ENCODE measurements around the gene FRS3. TPM values are rescaled to one million over a fixed set of nuclear protein-coding genes. Genes with fewer than 3 reads are reported as not detected.

FRS3 gene
- total and polyA plus RNA-seq, 2 of the 13 experiments (the other 11 are each of a cell fraction or from before 2014, with no cell fraction given) = 3.0 to 7.4 TPM

DNA sequence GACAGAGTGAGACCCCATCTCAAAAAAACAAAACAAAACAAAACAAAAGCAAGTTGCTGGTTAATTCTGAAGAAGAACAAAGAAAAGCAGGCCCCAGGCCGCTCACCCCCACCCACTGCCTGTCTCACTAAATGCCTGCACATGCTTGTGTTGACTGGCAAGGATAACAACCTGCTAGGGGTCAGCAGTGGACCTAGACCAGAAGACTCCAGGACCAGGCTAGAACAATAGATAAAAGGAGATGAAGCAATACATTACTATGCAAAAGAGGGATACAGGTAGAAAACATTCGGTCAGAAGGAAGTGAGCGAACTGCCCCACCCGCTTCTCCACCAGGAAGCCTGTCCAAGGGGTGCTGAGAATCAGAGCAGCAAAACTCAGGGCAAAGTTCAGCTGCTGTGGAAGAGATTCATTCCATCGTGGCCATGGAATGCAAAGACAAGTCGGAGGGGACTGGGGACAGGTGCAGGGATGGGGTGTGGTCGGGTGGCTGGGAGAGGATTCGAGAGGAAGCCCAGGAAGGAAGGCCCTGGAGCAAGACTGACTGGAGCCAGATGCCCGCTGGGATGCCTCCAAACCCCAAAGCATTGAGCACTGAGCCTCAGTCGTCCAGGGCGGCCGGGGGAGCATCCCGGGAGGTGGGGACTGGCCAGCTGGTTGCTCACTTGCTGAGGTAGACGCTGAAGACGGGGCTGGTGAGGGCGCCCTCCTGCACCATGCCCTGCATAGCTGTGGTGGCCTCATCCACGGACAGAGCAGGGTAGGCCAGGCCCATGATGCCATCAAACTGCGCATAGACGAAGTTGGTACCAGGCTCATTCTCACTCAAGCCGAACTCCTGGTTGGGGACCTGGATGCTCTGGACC, 37.8 kb downstream of the FRS3 start (continued):
- TF ChIP-seq JDP2 (CRISPR knock-in tag; IDR thresholded peaks at IDR 0.05; ENCODE audit: borderline replicate concordance) = no peak
- no peak for TF ChIP-seq ONECUT2 (CRISPR knock-in tag; IDR thresholded peaks at IDR 0.05)
- TF ChIP-seq, protein P1, sequence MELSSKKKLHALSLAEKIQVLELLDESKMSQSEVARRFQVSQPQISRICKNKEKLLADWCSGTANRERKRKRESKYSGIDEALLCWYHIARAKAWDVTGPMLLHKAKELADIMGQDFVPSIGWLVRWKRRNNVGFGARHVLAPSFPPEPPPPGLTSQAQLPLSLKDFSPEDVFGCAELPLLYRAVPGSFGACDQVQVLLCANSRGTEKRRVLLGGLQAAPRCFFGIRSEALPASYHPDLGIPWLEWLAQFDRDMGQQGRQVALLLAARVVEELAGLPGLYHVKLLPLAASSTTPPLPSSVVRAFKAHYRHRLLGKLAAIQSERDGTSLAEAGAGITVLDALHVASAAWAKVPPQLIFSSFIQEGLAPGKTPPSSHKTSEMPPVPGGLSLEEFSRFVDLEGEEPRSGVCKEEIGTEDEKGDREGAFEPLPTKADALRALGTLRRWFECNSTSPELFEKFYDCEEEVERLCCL (CRISPR knock-in tag; IDR thresholded peaks at IDR 0.05; ENCODE audit: borderline replicate concordance) = no peak
- TF ChIP-seq, protein P2, sequence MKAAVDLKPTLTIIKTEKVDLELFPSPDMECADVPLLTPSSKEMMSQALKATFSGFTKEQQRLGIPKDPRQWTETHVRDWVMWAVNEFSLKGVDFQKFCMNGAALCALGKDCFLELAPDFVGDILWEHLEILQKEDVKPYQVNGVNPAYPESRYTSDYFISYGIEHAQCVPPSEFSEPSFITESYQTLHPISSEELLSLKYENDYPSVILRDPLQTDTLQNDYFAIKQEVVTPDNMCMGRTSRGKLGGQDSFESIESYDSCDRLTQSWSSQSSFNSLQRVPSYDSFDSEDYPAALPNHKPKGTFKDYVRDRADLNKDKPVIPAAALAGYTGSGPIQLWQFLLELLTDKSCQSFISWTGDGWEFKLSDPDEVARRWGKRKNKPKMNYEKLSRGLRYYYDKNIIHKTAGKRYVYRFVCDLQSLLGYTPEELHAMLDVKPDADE (CRISPR knock-in tag; IDR thresholded peaks at IDR 0.05) = no peak
- TF ChIP-seq, protein P3, sequence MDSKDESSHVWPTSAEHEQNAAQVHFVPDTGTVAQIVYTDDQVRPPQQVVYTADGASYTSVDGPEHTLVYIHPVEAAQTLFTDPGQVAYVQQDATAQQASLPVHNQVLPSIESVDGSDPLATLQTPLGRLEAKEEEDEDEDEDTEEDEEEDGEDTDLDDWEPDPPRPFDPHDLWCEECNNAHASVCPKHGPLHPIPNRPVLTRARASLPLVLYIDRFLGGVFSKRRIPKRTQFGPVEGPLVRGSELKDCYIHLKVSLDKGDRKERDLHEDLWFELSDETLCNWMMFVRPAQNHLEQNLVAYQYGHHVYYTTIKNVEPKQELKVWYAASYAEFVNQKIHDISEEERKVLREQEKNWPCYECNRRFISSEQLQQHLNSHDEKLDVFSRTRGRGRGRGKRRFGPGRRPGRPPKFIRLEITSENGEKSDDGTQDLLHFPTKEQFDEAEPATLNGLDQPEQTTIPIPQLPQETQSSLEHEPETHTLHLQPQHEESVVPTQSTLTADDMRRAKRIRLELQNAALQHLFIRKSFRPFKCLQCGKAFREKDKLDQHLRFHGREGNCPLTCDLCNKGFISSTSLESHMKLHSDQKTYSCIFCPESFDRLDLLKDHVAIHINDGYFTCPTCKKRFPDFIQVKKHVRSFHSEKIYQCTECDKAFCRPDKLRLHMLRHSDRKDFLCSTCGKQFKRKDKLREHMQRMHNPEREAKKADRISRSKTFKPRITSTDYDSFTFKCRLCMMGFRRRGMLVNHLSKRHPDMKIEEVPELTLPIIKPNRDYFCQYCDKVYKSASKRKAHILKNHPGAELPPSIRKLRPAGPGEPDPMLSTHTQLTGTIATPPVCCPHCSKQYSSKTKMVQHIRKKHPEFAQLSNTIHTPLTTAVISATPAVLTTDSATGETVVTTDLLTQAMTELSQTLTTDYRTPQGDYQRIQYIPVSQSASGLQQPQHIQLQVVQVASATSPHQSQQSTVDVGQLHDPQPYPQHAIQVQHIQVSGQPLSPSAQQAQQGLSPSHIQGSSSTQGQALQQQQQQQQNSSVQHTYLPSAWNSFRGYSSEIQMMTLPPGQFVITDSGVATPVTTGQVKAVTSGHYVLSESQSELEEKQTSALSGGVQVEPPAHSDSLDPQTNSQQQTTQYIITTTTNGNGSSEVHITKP (CRISPR knock-in tag; IDR thresholded peaks at IDR 0.05; ENCODE audit: low read depth) = no peak
- TF ChIP-seq IKZF4 (CRISPR knock-in tag; IDR thresholded peaks at IDR 0.05; ENCODE audit: borderline replicate concordance, low read depth, not compliant biosample characterization) = no peak
- TF ChIP-seq PTBP1 (IDR thresholded peaks at IDR 0.05; ENCODE audit: low read depth, low read length, poor library complexity, severe bottlenecking) = no peak
- TF ChIP-seq ZNF430 (CRISPR knock-in tag; IDR thresholded peaks at IDR 0.05) = 0 out of 2 replicates have a peak, but pooled peaks have one; percentile 45
- no peak for TF ChIP-seq KAT7 (CRISPR knock-in tag; IDR thresholded peaks at IDR 0.05; ENCODE audit: borderline replicate concordance)
- TF ChIP-seq SOX13 (IDR thresholded peaks at IDR 0.05) = peak; percentile 91
- peak in 1 of 2 experiments; percentile 99; a peak in 2 of 4 replicates for TF ChIP-seq SOX13 (CRISPR knock-in tag; conservative IDR thresholded peaks at IDR 0.05 in 1 of 2, IDR thresholded peaks at IDR 0.05 in 1 of 2)
- TF ChIP-seq DMAP1 (CRISPR knock-in tag; IDR thresholded peaks at IDR 0.05) = peak; percentile 32; the same call in 1 of the 2 replicates
- no peak for TF ChIP-seq HOXA7 (CRISPR knock-in tag; IDR thresholded peaks at IDR 0.05)
- TF ChIP-seq NFE2L1 (CRISPR knock-in tag; IDR thresholded peaks at IDR 0.05; ENCODE audit: borderline replicate concordance) = no peak
- TF ChIP-seq, protein P4, sequence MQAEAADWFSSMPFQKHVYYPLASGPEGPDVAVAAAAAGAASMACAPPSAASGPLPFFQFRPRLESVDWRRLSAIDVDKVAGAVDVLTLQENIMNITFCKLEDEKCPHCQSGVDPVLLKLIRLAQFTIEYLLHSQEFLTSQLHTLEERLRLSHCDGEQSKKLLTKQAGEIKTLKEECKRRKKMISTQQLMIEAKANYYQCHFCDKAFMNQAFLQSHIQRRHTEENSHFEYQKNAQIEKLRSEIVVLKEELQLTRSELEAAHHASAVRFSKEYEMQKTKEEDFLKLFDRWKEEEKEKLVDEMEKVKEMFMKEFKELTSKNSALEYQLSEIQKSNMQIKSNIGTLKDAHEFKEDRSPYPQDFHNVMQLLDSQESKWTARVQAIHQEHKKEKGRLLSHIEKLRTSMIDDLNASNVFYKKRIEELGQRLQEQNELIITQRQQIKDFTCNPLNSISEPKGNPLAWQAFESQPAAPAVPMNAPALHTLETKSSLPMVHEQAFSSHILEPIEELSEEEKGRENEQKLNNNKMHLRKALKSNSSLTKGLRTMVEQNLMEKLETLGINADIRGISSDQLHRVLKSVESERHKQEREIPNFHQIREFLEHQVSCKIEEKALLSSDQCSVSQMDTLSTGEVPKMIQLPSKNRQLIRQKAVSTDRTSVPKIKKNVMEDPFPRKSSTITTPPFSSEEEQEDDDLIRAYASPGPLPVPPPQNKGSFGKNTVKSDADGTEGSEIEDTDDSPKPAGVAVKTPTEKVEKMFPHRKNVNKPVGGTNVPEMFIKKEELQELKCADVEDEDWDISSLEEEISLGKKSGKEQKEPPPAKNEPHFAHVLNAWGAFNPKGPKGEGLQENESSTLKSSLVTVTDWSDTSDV (CRISPR knock-in tag; IDR thresholded peaks at IDR 0.05) = no peak
- no peak for TF ChIP-seq SRSF4 (IDR thresholded peaks at IDR 0.05; ENCODE audit: low read depth, low read length, poor library complexity, severe bottlenecking)
- TF ChIP-seq KDM6A (CRISPR knock-in tag; IDR thresholded peaks at IDR 0.05; ENCODE audit: low read depth) = peak; percentile 50
- TF ChIP-seq MAFK (conservative IDR thresholded peaks at IDR 0.05 in 1 of 2, IDR thresholded peaks at IDR 0.05 in 1 of 2; ENCODE audit: low read length in 2 of 2) = no peak
- peak; percentile 81 for TF ChIP-seq CEBPB (IDR thresholded peaks at IDR 0.05; ENCODE audit: borderline replicate concordance, low read depth, low read length)
